Suppressor macrophage (primary cell): ENCODE data around the gene LIMK1.
"Not testable (repeated sequence)": the region's sequence is repeated elsewhere in the genome, so short reads cannot be mapped to it uniquely, and the experiment has no call there.

Experiments
- DNase-seq, 4 experiments: peaks; one replicate each; pipeline ENCODE4 v3.0.0-alpha.2; 2020 to 2022
- total RNA-seq, 17 experiments: gene quantifications; one replicate each; lab custom pipeline; 2026; ENCODE audit warnings: mixed read lengths in 6 of 17, inconsistent platforms in 3 of 17; lab: John Stamatoyannopoulos, UW

LIMK1 gene
- 77.6 to 494 (median 273) reads per million in 17 experiments for total RNA-seq

- DNase-seq: peak; percentile 85 to 97 (median 94)
Observed at GRCh38 chr7:74083117-74083876, at the start of gene LIMK1. TSS of gene LIMK1 (plus strand) at chr7:74083804. CDS start at chr7:74083991, 187 bp downstream.

DNA sequence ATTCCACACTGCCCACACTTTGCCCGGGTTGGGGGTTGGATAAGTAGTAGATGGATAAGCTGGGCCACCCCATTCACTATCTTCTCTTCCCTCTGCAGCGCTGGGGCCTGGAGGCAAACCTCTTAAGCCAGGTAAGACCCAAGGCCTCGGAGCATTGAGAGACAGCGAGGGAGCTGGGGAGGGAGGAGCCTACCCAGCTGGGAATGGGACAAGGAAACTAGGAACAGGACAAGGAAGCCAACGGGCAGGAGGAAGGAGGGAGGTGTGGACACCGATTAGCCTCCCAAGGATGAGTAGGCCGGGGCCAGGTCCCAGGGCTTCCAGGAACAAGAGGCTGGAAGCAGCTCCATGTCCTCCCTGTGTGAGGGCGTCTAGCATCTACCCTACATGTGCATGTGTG is 46.0 kb upstream of the LIMK1 start:
- DNase-seq: no peak

- no peak for DNase-seq
Observed at GRCh38 chr7:74038194-74038961, 45.2 kb upstream of the LIMK1 start.

GRCh38 chr7:74039337-74039736 is 44.3 kb upstream of the LIMK1 start:
- DNase-seq: no peak

GRCh38 chr7:74040101-74040790 is 43.4 kb upstream of the LIMK1 start:
- no peak for DNase-seq

DNA sequence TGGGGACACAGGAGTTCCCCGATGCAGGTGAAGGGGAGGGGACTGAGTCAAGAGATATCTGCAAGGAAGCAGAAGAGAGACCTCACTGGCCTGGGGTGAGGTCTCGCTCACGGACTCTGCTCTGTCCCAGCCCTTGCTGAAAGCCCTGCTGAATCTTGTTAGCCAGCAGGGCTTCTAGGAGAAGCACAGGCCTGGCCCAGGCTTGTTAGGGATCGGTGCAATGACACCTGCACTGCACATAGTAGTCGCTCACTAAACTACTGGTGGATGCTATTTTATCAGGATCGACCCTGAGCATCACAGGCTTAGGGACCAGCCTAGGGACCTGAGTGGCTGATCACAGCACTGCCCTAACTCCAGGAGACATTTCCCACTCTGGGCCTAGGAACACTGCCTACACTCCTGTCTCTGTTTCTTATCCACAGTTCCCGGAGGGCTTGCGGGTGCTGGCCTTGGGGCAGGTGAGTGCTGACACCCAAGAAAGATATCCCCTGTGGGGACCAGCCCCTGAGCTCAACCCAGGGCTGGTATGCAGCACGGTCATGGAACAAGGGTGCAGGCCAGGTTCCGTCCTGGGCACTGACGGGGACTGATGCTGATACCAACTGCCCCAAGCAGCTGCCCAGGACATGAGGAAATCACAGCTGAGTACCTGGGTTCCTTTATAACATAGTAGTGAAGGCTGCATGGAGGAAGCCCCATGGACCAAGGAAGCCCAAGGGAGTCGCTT is 42.6 kb upstream of the LIMK1 start:
- no peak for DNase-seq

DNA sequence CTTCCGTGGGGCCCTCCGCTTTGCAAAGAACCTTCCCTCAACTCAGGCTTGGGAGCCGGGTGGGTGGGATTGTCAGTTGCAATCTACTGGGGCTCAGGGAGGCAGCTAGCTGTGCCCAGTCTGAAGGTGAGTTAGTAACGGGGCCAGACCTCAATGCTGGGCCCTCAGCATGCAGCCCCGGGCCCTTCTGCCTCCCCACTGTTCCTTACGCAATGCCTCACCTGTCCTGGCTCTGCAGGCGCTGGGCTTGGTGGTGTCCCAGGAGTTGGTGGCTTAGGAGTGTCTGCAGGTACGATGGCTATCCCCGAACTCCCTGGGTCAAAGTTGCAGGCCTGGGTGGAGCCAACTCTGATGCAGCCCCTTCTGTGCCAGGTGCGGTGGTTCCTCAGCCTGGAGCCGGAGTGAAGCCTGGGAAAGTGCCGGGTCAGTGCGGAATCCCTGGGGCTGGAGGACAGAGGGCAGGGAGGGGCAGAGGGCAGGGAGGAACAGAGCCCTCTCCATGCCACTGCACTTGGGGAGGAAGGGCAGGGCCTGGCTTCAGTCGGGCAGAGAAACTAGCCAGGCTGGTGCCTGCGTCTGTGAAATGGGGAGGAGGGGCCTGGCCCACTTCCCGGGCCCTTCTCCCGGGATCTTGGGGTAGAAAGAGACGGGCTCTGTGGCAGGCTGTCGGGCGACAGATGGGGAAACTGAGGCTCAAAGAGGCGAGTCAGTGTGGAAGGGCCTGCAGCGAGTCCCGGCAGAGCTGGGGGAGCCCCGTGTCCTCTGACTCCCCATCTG is 40.7 kb upstream of the LIMK1 start:
- no peak for DNase-seq

DNA sequence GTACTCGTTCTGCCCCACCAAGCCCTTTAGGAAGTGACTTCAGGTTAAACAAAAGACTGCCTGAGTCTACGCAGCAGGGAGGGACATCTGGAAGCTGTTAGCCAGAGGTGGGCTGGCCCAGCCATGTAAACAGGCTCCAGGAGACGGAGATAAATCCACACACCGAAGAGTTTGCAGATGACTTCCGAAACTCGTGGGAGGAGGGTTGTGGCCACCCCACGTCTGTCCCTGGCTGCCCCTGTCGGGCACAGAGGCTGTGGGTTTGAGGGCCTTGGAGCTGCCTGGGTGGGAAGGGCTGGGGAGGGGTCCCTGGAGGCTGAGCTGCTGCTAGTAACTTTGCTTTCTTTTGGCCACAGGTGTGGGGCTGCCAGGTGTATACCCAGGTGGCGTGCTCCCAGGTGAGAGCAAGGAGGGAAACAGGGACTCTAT is 40.1 kb upstream of the LIMK1 start:
- DNase-seq: no peak

DNA sequence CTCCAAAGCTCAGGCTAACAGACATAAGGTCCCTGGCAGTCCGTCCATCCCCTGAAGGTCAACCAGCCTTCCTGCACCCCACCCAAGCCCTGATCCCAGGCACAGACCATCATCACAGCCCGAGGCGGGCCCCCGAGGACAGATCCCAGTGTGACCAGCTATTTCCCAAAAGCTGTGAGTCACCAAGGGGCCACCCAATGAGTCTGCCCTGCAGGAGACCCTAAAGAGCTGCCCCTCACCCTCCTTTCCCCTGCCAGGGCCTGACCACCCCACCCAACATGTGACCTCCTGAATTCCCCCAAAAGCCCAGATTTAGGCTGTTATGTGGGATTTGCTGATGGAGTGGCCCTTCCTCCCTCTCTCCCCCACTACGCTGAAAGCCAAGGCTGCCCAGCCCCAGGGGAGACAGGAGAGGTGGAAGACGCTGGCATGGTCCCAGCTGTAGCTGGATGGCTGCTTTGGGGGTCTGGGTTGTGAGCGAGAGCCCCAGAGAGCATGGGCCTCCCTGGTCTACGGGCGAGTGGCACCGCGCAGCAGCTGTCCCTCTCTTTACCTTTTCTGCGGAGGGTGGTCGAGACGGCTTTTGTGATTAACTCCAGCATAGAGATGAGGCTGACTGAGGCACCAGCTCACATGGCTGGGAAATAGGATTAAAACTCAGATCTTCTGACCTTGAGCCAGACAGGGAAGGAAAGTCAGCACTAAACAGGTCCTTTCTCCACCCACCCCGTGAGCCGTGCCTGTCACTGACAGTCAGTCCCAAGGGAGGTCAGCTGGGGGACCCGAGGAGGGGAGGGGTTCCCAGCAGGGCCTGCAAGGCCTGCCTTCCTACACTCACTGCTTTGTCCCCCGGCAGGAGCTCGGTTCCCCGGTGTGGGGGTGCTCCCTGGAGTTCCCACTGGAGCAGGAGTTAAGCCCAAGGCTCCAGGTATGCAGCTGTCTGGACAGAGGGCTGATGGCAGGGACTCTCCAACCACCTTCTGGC is 38.9 kb upstream of the LIMK1 start:
- DNase-seq: no peak

DNA sequence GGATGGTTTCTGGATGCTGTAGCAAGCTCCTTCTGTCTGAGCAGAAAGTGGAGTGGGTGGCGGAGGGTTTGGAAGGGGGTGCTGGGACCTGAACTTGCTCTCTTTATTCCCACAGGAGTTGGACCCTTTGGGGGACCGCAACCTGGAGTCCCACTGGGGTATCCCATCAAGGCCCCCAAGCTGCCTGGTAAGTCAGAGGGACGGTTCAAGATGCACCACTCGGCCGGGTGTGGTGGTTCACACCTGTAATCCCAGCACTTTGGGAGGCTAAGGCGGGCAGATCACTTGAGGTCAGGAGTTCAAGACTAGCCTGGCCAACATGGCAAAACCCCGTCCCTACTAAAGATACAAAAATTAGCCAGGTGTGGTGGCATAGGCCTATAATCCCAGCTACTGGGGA is 37.0 kb upstream of the LIMK1 start:
- DNase-seq: not testable (repeated sequence)

GRCh38 chr7:74047804-74048380 is 35.7 kb upstream of the LIMK1 start:
- no peak for DNase-seq

DNA sequence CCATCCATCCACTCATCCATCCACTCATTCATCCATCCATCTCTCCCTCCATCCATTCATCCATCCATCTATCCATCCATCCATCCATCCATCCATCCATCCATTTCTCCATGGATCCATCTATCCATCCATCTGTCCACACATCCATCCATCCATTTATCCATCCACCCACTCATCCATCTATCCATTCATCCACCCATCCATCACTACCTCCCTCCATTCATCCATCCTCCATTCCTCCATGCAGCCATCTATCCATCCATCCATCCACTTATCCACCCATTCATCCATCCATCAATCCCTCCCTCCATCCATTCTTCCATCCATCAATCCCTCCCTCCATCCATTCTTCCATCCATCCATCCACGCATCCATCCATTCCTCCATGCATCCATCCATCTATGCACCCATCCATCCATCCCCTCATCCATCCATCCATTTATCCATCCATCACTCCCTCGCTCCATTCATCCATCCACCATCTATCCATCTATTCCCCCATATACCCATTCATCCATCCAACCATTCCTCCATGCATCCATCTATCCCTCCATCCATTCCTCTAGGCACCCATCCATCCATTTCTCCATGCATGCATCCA is 34.5 kb upstream of the LIMK1 start:
- DNase-seq: no peak

DNA sequence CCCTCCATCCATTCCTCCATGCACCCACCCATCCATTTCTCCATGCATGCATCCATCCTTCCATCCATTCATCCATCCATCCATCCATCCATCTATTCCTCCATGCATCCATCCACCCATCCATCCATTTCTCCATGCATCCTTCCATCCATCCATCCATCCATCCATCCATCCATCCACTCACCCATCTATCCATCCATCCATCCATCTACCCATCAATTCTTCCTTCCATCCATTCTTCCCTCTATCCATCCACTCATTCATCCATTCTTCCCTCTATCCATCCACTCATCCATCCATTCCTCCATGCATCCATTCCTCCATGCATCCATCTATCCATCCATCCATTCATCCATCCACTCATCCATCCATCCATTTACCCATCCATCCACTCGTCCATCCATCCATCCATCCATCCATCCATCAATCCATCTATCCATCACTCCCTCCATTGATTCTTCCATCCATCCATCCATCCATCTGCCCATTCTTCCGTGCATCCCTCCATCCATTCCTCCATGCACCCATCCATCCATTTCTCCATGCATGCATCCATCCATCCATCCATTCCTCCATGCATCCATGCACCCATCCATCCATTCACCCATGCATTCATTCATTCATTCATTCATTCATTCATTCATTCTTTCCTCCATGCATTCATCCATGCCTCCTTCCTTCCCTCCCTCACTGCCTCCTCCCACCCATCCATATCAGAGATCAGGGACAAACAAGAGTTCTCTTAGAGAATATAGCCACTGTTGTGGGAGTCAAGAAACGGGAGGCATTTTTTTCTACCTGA is 33.4 kb upstream of the LIMK1 start:
- no peak for DNase-seq

- DNase-seq: no peak
Observed at GRCh38 chr7:74051193-74051592, 32.4 kb upstream of the LIMK1 start.

DNA sequence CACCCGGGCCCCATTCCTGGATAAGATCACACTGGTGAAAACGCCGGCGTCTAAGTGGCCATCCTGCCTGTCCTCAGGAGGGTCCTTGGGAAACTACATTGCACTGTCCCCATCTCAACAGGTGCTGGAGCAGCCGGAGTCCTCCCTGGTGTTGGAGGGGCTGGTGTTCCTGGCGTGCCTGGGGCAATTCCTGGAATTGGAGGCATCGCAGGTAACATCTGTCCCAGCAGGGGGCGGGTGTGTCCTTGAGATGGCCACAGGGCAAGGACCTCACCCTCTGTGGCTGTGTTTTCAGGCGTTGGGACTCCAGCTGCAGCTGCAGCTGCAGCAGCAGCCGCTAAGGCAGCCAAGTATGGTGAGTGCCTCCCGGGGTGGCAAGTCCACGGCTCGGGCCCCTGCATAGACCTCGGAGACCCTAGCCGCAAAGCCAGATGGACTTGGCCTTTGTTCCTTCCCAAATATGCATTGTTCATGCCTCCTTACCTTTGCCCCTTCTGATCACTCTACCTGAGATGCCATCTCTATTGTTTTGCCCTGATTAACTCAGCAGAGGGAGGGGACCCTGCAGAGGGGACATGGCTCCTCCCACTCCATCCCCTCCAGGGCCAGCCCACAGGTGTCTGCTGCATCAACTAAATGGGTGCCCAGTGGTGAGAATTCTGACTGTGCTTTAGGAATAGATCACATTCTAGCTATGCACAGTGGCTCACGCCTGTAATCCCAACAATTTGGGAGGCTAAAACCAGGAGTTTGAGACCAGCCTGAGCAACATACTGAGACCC is 31.8 kb upstream of the LIMK1 start:
- DNase-seq: peak; percentile 19 to 61 (median 44)

- no peak for DNase-seq
Observed at GRCh38 chr7:74052628-74053027, 31.0 kb upstream of the LIMK1 start.

- no peak for DNase-seq
Observed at GRCh38 chr7:74053589-74054186, 29.9 kb upstream of the LIMK1 start.
